Testis (tissue), 3 donors: ENCODE measurements around the gene INPP5K. TPM values are rescaled to one million over a fixed set of nuclear protein-coding genes. Genes with fewer than 3 reads are reported as not detected.
A peak's percentile ranks its signal among the peaks of the same experiment; 100 is the strongest.

Source experiments
- DNase-seq: peaks from one replicate; pipeline ENCODE4 v3.0.0-alpha.2; 2019
- H3K27ac ChIP-seq, 2 donors: fragments of 200-600 bp; sonication (generic); one replicate each; pipeline ENCODE4 v1.5.1; 2019
- H3K27me3 ChIP-seq: fragments of 200-600 bp; sonication (generic); one replicate; pipeline ENCODE4 v1.5.1; 2019
- H3K36me3 ChIP-seq: fragments of 200-600 bp; sonication (generic); one replicate; pipeline ENCODE4 v1.5.1; 2017; ENCODE audit warnings: low read depth; ENCODE audit errors: missing control alignments
- H3K4me1 ChIP-seq: fragments of 200-600 bp; sonication (generic); one replicate; pipeline ENCODE4 v1.5.1; 2019
- H3K4me3 ChIP-seq, 2 donors: fragments of 200-600 bp; sonication (generic); one replicate each; pipeline ENCODE4 v1.5.1; 2017 to 2019
- H3K9me3 ChIP-seq: fragments of 200-600 bp; sonication (generic); one replicate; pipeline ENCODE4 v1.5.1; 2017
- POLR2A ChIP-seq: fragments of 450-650 bp; IDR thresholded peaks from one replicate; pipeline ENCODE4 v1.6.1; 2017; ENCODE audit warnings: antibody characterized with exemption, mild to moderate bottlenecking, moderate library complexity
- WGBS, 2 donors: methylation state at CpG; one replicate each; pipeline ENCODE4 v1.1.5; 2018; 5-methylcytosine and 5-hydroxymethylcytosine counted together
- intact Hi-C: fragments of 100-400 bp; cut with DNase I; formaldehyde crosslinking; loops from one replicate; pipeline ENCODE4 v1.15.1; 2023; ENCODE audit warnings: low total_unique reads
- polyA plus RNA-seq: library from polyadenylated mRNA; stranded (reverse); fragments of 350-450 nt; fragmentation: Illumina TruSeq; extraction: RNeasy Lipid Tissue Mini Kit (QIAGEN cat#74804); gene quantifications from one replicate; pipeline ENCODE4 v1.2.3, GENCODE V29; 2014; ENCODE audit warnings: low read depth, low replicate concordance; ENCODE audit not compliant: insufficient read depth
- total RNA-seq, 2 donors: library from RNA; depleted of rRNA; stranded (reverse); fragments of >200 nt; gene quantifications; one replicate each; pipeline ENCODE4 v1.2.3, GENCODE V29; 2016
- TF ChIP-seq, protein P1 (sequence below), 3 experiments: fragments of 450-650 bp in 2 of 3; fragments of 200-600 bp in 1 of 3; sonication (generic) in 1 of 3; IDR thresholded peaks; one replicate each; pipeline ENCODE4 v1.5.1; 2016 to 2019; ENCODE audit warnings: antibody characterized with exemption in 3 of 3, mild to moderate bottlenecking in 2 of 3, moderate library complexity in 1 of 3

Gene INPP5K
- total and polyA plus RNA-seq, 3 donors from 2014 or later = 81.2 to 87.8 (median 83.4) TPM

GRCh38 chr17:1462164-1463112 lies 54.0 kb downstream of the INPP5K start:
- no peak overlapping the region for H3K4me3 ChIP-seq
- whole genome bisulfite sequencing, 2 donors = 84 to 87% methylated on average over 33 of the region's 33 CpGs
- no peaks in the 10 kb centered on the region for H3K36me3 ChIP-seq

GRCh38 chr17:1461198-1461944 lies 55.0 kb downstream of the INPP5K start:
- intact Hi-C loops = no loop called here
- 92 to 94% methylated on average over 18 of the region's 18 CpGs for WGBS, 2 donors
- Histone ChIP-seq H3K27me3 (no peaks in the 10 kb centered on the region), H3K27ac (no peak overlapping the region), H3K4me1 (no peaks in the 10 kb centered on the region), H3K4me3 (no peak overlapping the region), H3K9me3 (no peaks in the 10 kb centered on the region), H3K36me3 (no peaks in the 10 kb centered on the region)
- DNase-seq = no peak
- TF ChIP-seq POLR2A = no peak
- TF ChIP-seq, protein P1, sequence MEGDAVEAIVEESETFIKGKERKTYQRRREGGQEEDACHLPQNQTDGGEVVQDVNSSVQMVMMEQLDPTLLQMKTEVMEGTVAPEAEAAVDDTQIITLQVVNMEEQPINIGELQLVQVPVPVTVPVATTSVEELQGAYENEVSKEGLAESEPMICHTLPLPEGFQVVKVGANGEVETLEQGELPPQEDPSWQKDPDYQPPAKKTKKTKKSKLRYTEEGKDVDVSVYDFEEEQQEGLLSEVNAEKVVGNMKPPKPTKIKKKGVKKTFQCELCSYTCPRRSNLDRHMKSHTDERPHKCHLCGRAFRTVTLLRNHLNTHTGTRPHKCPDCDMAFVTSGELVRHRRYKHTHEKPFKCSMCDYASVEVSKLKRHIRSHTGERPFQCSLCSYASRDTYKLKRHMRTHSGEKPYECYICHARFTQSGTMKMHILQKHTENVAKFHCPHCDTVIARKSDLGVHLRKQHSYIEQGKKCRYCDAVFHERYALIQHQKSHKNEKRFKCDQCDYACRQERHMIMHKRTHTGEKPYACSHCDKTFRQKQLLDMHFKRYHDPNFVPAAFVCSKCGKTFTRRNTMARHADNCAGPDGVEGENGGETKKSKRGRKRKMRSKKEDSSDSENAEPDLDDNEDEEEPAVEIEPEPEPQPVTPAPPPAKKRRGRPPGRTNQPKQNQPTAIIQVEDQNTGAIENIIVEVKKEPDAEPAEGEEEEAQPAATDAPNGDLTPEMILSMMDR (IDR thresholded peaks at IDR 0.05) = no peak

More at GRCh38 chr17:1462164-1463112, 54.0 kb downstream of the INPP5K start:
- TF ChIP-seq, protein P1 (IDR thresholded peaks at IDR 0.05) = no peak
- no peak for TF ChIP-seq POLR2A
- no peaks in the 10 kb centered on the region for H3K4me1 ChIP-seq
- H3K9me3 ChIP-seq = no peaks in the 10 kb centered on the region
- intact Hi-C loops = no loop called here
- H3K27ac ChIP-seq = no peak overlapping the region
- no peak for DNase-seq
- no peaks in the 10 kb centered on the region for H3K27me3 ChIP-seq

GRCh38 chr17:1460233-1460632 lies 56.2 kb downstream of the INPP5K start:
- H3K27ac ChIP-seq = peak overlapping the region in 1 of 2 donors; percentile 41
- no peak for DNase-seq
- TF ChIP-seq, protein P1 (IDR thresholded peaks at IDR 0.05) = no peak
- no peak for TF ChIP-seq POLR2A
- no peaks in the 10 kb centered on the region for H3K27me3 ChIP-seq
- intact Hi-C loops = no loop called here
- 52 to 57% methylated on average over 6 of the region's 6 CpGs for WGBS, 2 donors
- H3K9me3 ChIP-seq = no peaks in the 10 kb centered on the region
- no peaks in the 10 kb centered on the region for H3K36me3 ChIP-seq
- no peak overlapping the region for H3K4me3 ChIP-seq
- no peaks in the 10 kb centered on the region for H3K4me1 ChIP-seq

GRCh38 chr17:1455797-1456599 lies 60.4 kb downstream of the INPP5K start, which contains the start of gene CRK:
CRK (minus strand) TSS chr17:1456232; CDS start chr17:1456117, 115 bp downstream.
- peak; percentile 97 for DNase-seq
- intact Hi-C loops = loop anchor here (10.0 kb wide), 1 partner anchor 51 kb away; the partner anchor contains the start of gene YWHAE
- TF ChIP-seq, protein P1 (IDR thresholded peaks at IDR 0.05) = no peak
- peak; percentile 62 for TF ChIP-seq POLR2A
- no peaks in the 10 kb centered on the region for H3K36me3 ChIP-seq
- H3K4me1 ChIP-seq = peaks cover 30% of the 10 kb centered on the region
- H3K27ac ChIP-seq = peak within 1 kb of the TSS; percentile 90 to 98
- no peaks in the 10 kb centered on the region for H3K27me3 ChIP-seq
- no peaks in the 10 kb centered on the region for H3K9me3 ChIP-seq
- peak within 1 kb of the TSS; percentile 94 to 100 for H3K4me3 ChIP-seq
- WGBS, 2 donors = 0 to 1% methylated on average over 13 to 47 of the region's 93 CpGs
